B cell (primary cell): ENCODE results near the gene PAF1. TPM values are rescaled to one million over a fixed set of nuclear protein-coding genes. Genes with fewer than 3 reads are reported as not detected.
A peak's percentile ranks its signal among the peaks of the same experiment; 100 is the strongest.

Experiments used
- ATAC-seq: fragments of 200-7000 bp; cut with Tn5 transposase; one replicate; pipeline ENCODE4 v1.10.0; 2021; ENCODE audit warnings: low read depth, mild to moderate bottlenecking, moderate number of reproducible peaks, moderate library complexity
- CTCF ChIA-PET: fragments of 350-600 bp; sonication (Branson Sonifier 250); formaldehyde crosslinking; loops from one replicate; lab custom pipeline; 2021; ENCODE audit warnings: antibody characterized with exemption, inconsistent platforms; lab: Charles Lee
- POLR2A ChIA-PET: fragments of 350-600 bp; sonication (Branson Sonifier 250); formaldehyde crosslinking; loops from one replicate; lab custom pipeline; 2021; ENCODE audit warnings: antibody characterized with exemption; lab: Charles Lee
- DNase-seq: peaks from one replicate; pipeline ENCODE4 v3.0.0; 2013
- H2AFZ ChIP-seq: 2 replicates; pipeline ENCODE4 v1.6.1; 2012; ENCODE audit warnings: mild to moderate bottlenecking, low read depth, low read length; ENCODE audit not compliant: insufficient read depth, poor library complexity, severe bottlenecking
- H3K27ac ChIP-seq, 2 donors: 1 replicate in 1 of 2; 2 replicates in 1 of 2; pipeline ENCODE4 v1.5.1; 2012 to 2013; ENCODE audit warnings: low read length in 2 of 2, mild to moderate bottlenecking in 2 of 2, moderate library complexity in 1 of 2
- H3K27me3 ChIP-seq, 4 experiments: fragments of 200-600 bp in 1 of 4; sonication (generic) in 1 of 4; replicated peaks in 1 of 4; 1 replicate in 2 of 4; 2 replicates in 2 of 4; pipeline versions ENCODE4 v1.6.1 to v1.7.0; 2013 to 2016; ENCODE audit warnings: low read length in 3 of 4, mild to moderate bottlenecking in 2 of 4, mixed read lengths in 1 of 4, moderate library complexity in 1 of 4; ENCODE audit not compliant: insufficient read depth in 4 of 4, control insufficient read depth in 3 of 4; ENCODE audit errors: control extremely low read depth in 1 of 4
- H3K36me3 ChIP-seq, 2 experiments: replicated peaks in 1 of 2; 1 replicate in 1 of 2; 2 replicates in 1 of 2; pipeline versions ENCODE4 v1.6.1 to v1.7.1; 2013; ENCODE audit warnings: low read length in 1 of 2; ENCODE audit not compliant: insufficient read depth in 2 of 2, control insufficient read depth in 1 of 2; ENCODE audit errors: control extremely low read depth in 1 of 2, extremely low read depth in 1 of 2
- H3K4me1 ChIP-seq, 2 donors: fragments of 200-600 bp in 1 of 2; sonication (generic) in 1 of 2; 1 replicate in 1 of 2; 2 replicates in 1 of 2; pipeline versions ENCODE4 v1.5.1 to v1.6.1; 2013 to 2017; ENCODE audit warnings: low read length in 2 of 2; ENCODE audit not compliant: control insufficient read depth in 2 of 2, insufficient read depth in 2 of 2
- H3K4me2 ChIP-seq: replicated peaks from 2 replicates; pipeline ENCODE3; 2012; ENCODE audit warnings: mild to moderate bottlenecking, low read depth, low read length; ENCODE audit not compliant: poor library complexity, severe bottlenecking
- H3K4me3 ChIP-seq, 5 experiments: fragments of 200-600 bp in 1 of 5; sonication (generic) in 1 of 5; 1 replicate in 3 of 5; 2 replicates in 2 of 5; pipeline versions ENCODE4 v1.5.1 to v1.7.0; 2011 to 2016; ENCODE audit warnings: low read length in 4 of 5, mild to moderate bottlenecking in 4 of 5, low read depth in 2 of 5, control low read depth in 1 of 5, moderate library complexity in 1 of 5; ENCODE audit not compliant: insufficient read depth in 1 of 5; ENCODE audit errors: control extremely low read depth in 1 of 5, extremely low read depth in 1 of 5
- H3K79me2 ChIP-seq: fragments of 200-600 bp; sonication (generic); one replicate; pipeline ENCODE4 v1.6.0; 2016; ENCODE audit warnings: low read length; ENCODE audit not compliant: control insufficient read depth, insufficient read depth
- H3K9ac ChIP-seq: fragments of 200-600 bp; sonication (generic); 2 replicates; pipeline ENCODE4 v1.6.1; 2017; ENCODE audit warnings: mild to moderate bottlenecking, low read length, moderate library complexity
- H3K9me3 ChIP-seq, 3 donors: one replicate each; pipeline versions ENCODE4 v1.6.1 to v1.7.1; 2013; ENCODE audit warnings: low read length in 2 of 3; ENCODE audit not compliant: control insufficient read depth in 2 of 3, insufficient read depth in 1 of 3; ENCODE audit errors: control extremely low read depth in 1 of 3
- H4K20me1 ChIP-seq: 2 replicates; pipeline ENCODE4 v1.6.0; 2012; ENCODE audit warnings: mild to moderate bottlenecking, low read length; ENCODE audit not compliant: insufficient read depth, control insufficient read depth, poor library complexity, severe bottlenecking
- H3K27ac Mint-ChIP-seq: one replicate; pipeline ENCODE4 v1.8.0; 2021; ENCODE audit warnings: mixed read lengths
- H3K27me3 Mint-ChIP-seq: one replicate; pipeline ENCODE4 v1.8.0; 2021; ENCODE audit warnings: mixed read lengths
- H3K4me1 Mint-ChIP-seq: one replicate; pipeline ENCODE4 v1.8.0; 2021; ENCODE audit warnings: mixed read lengths
- H3K4me3 Mint-ChIP-seq: one replicate; pipeline ENCODE4 v1.8.0; 2021; ENCODE audit warnings: mixed read lengths
- H3K9me3 Mint-ChIP-seq: one replicate; pipeline ENCODE4 v1.8.0; 2022; ENCODE audit warnings: mixed read lengths; ENCODE audit not compliant: insufficient read depth
- CTCF ChIP-seq: fragments of 200-600 bp; IDR thresholded peaks from one replicate; pipeline ENCODE4 v1.8.0; 2022; ENCODE audit warnings: antibody characterized with exemption, mild to moderate bottlenecking
- EZH2 ChIP-seq: IDR thresholded peaks from 2 replicates; pipeline ENCODE4 v1.6.1; 2012; ENCODE audit warnings: borderline replicate concordance, low read depth, mild to moderate bottlenecking, moderate library complexity, low read length; ENCODE audit not compliant: insufficient read depth, poor library complexity, severe bottlenecking
- WGBS: methylation state at CpG from one replicate; pipeline ENCODE4 v1.1.5; 2013; ENCODE audit warnings: missing lambda C conversion rate; ENCODE audit not compliant: insufficient coverage; 5-methylcytosine and 5-hydroxymethylcytosine counted together
- intact Hi-C: fragments of 100-400 bp; cut with micrococcal nuclease; formaldehyde crosslinking; loops from one replicate; pipeline ENCODE4 v1.10.0; 2022
- polyA plus RNA-seq: library from polyadenylated mRNA; depleted of rRNA; stranded (reverse); fragments of >200 nt; gene quantifications from 2 replicates; pipeline ENCODE4 v1.2.3, GENCODE V29; 2012
- total RNA-seq, 2 donors: library from RNA; stranded (reverse); fragments of 120-200 nt in 1 of 2; gene quantifications; 1 replicate in 1 of 2; 2 replicates in 1 of 2; pipeline versions ENCODE4 v1.2.3 to v1.2.4, GENCODE V29; 2013 to 2022

The PAF1 gene
- total and polyA plus RNA-seq, 2 donors (not counting 1 experiment from before 2014, with no cell fraction given), result 59.9 to 387 TPM

DNA sequence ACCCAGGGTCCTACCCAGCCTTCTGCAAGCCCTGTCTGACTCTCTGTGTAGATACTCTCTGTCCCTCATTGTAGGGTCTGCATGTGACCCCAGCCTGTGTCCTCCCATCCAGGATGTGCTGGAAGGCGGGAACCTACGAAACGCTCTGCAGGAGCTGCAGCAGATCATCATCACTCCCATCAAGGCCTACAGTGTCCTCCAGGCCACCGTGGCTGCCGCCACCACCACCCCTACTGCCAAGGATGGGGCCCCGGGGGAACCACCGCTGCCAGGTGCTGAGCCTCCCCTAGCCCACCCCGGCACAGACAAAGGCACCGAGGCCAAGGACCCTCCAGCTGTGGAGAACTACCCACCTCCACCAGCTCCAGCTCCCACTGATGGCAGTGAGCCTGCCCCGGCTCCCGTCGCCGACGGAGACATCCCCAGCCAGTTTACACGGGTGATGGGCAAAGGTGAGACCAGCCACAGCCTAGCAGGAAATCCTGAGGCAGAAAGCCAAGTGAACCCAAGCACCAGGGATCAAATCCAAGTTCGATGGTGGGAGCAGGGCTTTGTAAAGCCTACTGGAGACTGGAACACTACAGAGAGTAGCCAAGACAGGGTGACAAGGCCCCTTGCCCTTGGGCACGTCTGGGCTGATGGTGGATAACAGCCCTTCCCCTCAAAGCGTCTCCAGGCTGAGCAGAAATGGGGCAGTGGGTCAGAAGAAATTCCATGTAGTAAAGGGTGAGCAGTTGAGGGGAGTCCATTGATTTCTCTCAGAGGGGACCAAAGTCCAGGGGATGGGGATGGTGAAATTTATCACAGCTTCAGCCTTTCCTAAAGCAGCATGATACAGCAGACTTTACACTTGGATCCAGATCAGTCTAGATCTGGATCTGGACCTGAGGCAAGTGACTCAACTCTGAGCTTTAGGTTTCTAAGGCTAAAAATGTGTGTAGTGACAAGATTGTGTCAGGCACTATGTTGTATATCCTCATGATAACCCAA lies 13.2 kb downstream of the PAF1 start:
- no peak overlapping the region for H3K4me3 Mint-ChIP-seq
- H3K4me1 Mint-ChIP-seq, result no peaks in the 10 kb centered on the region
- DNase-seq (no peak), ATAC-seq (no peak)
- Histone ChIP-seq H3K9ac (no peak overlapping the region), H3K27me3 (no peaks in the 10 kb centered on the region), H3K4me3 (no peak overlapping the region), H3K9me3 (no peaks in the 10 kb centered on the region), H3K79me2 (no peaks in the 10 kb centered on the region), H3K27ac (no peak overlapping the region), H2AFZ (no peak overlapping the region), H3K4me1 (no peaks in the 10 kb centered on the region), H4K20me1 (no peaks in the 10 kb centered on the region), H3K4me2 (no peak overlapping the region), H3K36me3 (peaks cover 4 to 85% of the 10 kb centered on the region in 2 experiments)
- peak overlapping the region; percentile 1 for H3K27ac Mint-ChIP-seq
- POLR2A ChIA-PET, result no interaction called here
- H3K9me3 Mint-ChIP-seq, result no peaks in the 10 kb centered on the region
- intact Hi-C loops, result no loop called here
- TF ChIP-seq EZH2 (no peak), CTCF (no peak)
- CTCF ChIA-PET, result interaction anchor here (1.1 kb wide), 1 partner anchor 13 kb away, joined by 3 read pairs; the partner anchor contains the start of genes MED29 and PAF1
- 96% methylated on average over 15 of the region's 18 CpGs for WGBS
- no peaks in the 10 kb centered on the region for H3K27me3 Mint-ChIP-seq

DNA sequence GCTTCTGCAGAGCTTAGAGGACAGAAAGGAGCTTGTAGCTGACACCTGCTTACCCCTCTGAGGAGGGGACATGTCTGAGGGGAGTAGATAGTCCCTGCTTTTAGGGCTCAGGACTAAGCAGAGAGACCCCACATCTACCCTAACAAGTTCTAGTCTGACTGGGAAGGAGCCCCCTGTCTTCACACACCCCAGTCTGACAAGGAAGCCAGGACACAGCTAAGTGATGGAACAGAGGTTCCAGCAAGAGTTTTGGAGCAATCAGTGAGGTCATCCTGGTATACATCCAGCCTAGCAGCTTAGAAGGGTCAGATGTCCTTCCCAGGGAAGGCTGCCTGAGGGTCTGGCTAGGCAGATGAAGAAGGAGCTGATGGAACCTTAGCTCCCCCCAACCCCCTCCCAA lies 15.0 kb downstream of the PAF1 start:
- Histone ChIP-seq H3K27me3 (no peaks in the 10 kb centered on the region), H4K20me1 (no peaks in the 10 kb centered on the region), H3K4me3 (no peak overlapping the region), H2AFZ (no peak overlapping the region), H3K4me1 (no peaks in the 10 kb centered on the region), H3K36me3 (peaks cover 4 to 76% of the 10 kb centered on the region in 2 experiments), H3K79me2 (peaks cover 4% of the 10 kb centered on the region), H3K27ac (no peak overlapping the region), H3K9ac (no peak overlapping the region), H3K4me2 (no peak overlapping the region), H3K9me3 (no peaks in the 10 kb centered on the region)
- Mint-ChIP-seq H3K4me1 (no peaks in the 10 kb centered on the region), H3K27me3 (no peaks in the 10 kb centered on the region), H3K9me3 (no peaks in the 10 kb centered on the region), H3K27ac (no peak overlapping the region), H3K4me3 (no peak overlapping the region)
- no peak for TF ChIP-seq CTCF
- no peak for TF ChIP-seq EZH2
- ATAC-seq, result no peak
- CTCF ChIA-PET, result no interaction called here
- no peak for DNase-seq
- POLR2A ChIA-PET, result no interaction called here
- intact Hi-C loops, result no loop called here
